ENCODE results near the gene DCDC1.

DCDC1 gene, protein sequence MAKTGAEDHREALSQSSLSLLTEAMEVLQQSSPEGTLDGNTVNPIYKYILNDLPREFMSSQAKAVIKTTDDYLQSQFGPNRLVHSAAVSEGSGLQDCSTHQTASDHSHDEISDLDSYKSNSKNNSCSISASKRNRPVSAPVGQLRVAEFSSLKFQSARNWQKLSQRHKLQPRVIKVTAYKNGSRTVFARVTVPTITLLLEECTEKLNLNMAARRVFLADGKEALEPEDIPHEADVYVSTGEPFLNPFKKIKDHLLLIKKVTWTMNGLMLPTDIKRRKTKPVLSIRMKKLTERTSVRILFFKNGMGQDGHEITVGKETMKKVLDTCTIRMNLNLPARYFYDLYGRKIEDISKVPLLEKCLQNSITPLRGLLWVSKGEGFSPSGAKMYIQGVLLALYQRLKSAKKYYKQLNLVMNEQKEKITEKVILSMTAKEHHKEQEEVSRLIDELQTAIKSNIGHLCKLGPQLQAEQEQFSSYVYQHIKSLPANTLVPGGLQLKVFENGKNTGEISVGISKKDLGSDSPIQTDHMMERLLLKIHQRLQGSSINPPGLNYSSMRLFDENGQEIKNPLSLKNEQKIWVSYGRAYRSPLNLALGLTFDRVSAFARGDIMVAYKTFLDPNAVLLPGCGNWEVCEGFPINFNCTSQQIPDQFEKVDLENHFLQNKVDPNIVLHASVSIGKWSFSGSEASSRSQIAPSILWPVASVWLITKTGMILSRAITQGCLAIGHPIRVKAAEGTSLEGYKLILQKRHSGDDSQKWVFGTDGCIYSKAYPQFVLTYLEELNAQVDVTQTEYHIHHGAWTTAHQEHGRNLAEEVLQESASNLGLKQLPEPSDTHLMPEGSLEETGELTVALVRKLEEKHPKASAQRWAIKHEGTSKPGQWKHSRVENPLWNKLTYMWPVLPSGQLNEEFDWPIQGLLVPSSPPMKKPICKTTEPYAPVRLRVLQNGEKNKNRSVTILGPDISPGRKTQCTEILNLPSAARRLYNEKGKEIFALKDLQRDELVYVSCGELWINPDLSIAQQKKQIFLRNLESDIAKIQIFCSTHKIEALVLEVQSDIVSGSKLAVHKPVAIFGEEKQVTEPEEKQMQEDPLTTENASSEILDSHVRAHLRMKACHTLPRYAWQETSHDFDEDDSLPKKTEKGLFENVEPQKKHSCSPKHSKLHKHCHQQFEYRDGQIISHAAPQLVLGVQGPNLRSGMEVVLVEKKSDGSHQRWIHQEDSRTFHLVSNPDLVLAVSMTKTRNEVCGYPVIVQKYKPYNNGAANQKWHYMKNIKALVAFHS (N-terminal part only)

DNA sequence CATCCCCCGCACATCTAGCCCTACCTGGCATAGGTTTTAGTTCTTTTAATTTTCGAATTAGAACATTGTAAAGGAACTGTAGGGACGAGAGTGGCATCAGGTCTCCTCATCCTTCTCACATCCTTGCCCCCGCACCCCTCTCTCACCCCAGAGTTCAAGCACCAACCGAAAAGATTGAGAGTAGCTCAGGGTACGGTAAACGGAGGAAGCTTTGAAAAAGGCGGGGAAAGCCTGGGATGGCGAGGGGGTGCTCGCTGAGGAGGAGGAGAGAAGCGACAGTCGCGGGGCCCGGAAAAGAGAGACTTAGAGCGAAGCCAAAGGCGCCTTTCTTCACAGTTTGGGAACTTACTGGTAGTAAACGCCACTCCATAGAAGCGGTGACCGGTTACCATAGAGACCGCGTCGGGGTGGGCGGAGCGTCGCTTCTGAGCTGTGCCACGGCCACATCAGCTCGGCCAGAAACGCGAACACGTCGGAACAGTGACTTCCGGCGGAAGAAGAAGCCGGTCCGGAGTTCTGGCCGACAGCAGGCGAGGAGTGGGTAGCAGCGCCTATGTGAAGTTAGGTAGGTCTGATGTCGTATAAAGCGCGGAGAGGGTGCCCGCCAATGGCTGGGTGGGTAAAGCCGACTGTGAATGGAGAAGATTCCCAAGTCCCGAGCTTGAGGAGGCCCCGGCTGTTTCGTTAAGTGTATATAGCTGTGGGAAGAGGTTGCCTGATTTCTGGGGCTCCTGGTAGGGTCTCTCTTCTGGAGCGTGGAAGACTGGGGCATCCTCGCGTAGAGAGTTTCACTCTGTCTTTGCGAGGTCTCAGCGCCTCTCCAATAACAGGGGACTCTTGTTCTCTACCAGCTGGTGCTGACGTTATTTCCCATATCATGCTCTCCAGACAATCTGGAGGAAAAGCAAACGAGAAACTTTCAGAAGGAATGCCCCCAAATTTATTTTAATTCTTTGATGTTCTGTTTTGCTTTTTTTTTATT is at the start of gene DCDC1, which contains the start of gene DNAJC24:
Gene DCDC1 (minus strand): TSS at position 392 of the 982 bp plus-strand sequence. CDS start 41,459 bp downstream, outside the sequence.
Gene DNAJC24 (plus strand): TSS at position 513 of the 982 bp plus-strand sequence. CDS start 889 bp downstream, outside the sequence.
- peak; percentile 95 for DNase-seq

GRCh38 chr11:31419138-31419537 is 49.6 kb upstream of the DCDC1 start:
- DNase-seq, result no peak

DNA sequence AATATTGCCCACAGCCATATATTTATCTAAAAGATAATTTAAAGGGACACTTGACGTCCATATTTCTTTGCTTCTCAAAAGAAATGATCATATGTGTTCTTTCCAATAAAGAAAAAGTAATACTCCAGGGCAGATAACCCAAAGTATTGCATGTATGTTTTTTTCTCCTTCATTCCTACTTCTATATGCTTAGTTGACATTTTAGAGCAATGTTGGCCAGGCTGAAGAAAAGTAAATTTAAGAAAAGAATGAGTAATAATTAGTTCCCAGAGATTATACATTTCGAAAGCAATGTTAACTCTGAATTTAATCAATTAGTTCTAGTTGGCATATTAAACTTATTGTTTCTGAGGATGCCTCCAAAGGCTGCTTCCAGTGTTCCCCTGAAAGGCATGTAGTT is 48.3 kb upstream of the DCDC1 start:
- no peak for DNase-seq

GRCh38 chr11:31417357-31417756 is 47.8 kb upstream of the DCDC1 start:
- no peak for DNase-seq

DNA sequence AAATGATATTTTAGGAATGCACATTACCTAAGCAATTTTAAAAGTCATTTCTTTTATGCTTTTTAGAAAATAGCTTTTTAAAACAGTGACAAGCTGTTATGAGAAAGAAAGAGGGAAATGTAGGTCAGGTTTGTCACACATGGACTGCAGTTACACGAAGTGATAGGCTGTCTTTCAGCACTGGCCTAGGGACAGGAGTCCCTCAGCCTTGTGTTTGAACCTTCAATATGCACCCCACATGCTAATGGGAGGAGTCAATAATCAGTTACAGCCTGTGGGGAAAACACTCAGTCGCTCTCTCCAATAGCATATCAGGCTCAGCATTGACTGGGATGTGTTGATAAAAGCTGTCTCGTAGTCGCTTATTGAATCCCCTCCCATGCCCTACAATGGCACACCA is 45.9 kb upstream of the DCDC1 start:
- no peak for DNase-seq

GRCh38 chr11:31414338-31414737 is 44.8 kb upstream of the DCDC1 start:
- no peak for DNase-seq

GRCh38 chr11:31412946-31413345 is 43.4 kb upstream of the DCDC1 start:
- no peak for DNase-seq

- DNase-seq, result no peak
Observed at GRCh38 chr11:31408201-31408600, 38.7 kb upstream of the DCDC1 start.

- DNase-seq, result no peak
Observed at GRCh38 chr11:31404614-31405013, 35.1 kb upstream of the DCDC1 start.

- DNase-seq, result no peak
Observed at GRCh38 chr11:31397239-31397834, 27.8 kb upstream of the DCDC1 start.

DNA sequence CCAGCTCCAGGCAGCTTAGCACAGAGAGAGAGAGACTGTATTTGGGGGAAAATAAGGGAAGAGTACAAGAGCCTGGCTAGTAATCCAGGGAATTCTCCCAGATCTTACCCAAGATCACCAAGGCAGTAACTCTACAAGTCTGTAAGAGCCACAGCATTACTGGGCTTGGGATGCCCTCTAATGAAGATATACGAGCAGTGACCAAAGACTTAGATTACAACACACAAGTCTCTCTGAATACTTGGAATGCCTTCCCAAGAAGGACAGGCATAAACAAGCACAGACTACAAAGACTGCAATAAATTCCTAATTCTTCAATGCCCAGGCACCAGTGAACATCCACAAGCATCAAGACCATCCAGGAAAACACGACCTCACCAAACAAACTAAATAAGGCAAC is 17.8 kb upstream of the DCDC1 start:
- no peak for DNase-seq

DNA sequence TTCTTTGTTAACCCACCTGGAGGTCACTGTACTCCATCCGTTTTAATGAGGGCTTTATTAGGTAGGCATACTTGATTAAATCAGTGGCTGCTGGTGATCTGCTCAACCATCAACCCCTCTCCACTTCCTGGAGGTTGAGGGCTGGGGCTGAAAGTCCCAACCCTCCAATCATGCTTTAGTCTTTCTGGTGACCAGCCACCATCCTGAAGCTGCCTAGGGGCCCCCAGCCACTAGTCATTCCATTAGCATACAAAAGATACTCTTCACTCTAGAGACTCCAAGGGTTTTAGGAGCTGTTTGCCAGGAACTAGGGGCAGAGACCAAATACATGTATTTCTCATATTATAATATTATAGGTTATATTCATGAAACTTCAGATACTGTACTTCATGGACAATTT is 13.6 kb upstream of the DCDC1 start:
- DNase-seq, result no peak

DNA sequence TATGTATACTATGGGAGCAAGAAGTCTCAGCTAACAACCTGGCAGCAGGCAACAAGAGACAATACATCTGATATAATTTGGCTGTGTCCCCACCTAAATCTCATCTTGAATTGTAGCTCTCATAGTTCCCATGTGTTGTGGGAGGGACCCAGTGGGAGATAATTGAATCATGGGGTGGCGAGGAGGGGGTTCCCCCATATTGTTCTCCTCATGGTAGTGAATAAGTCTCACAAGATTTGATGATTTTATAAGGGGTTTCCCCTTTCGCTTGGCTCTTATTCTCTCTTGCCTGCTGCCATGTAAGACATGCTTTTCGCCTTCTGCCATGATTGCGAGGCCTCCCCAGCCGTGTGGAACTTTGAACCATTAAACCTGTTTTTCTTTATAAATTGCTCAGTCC is 6.3 kb upstream of the DCDC1 start:
- peak; percentile 15 for DNase-seq

DNA sequence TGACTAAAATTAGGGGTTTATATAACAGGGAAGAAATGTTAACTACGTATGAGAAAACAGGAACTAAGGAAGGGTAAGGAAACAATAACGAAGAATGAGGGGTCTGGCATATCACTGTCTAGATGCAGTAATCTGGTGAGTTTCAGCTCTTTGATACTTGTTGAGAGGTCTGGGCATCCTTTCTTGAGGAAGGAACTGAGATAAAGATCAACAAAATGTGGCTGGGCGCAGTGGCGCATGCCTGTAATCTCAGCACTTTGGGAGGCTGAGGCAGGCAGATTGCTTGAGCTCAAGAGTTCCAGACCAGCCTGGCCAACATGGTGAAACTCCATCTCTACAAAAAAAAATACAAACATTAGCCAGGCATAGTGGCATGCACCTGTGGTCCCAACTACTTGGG is 2.7 kb downstream of the DCDC1 start:
- DNase-seq, result no peak

- no peak for DNase-seq
Observed at GRCh38 chr11:31361743-31362142, 7.8 kb downstream of the DCDC1 start.

DNA sequence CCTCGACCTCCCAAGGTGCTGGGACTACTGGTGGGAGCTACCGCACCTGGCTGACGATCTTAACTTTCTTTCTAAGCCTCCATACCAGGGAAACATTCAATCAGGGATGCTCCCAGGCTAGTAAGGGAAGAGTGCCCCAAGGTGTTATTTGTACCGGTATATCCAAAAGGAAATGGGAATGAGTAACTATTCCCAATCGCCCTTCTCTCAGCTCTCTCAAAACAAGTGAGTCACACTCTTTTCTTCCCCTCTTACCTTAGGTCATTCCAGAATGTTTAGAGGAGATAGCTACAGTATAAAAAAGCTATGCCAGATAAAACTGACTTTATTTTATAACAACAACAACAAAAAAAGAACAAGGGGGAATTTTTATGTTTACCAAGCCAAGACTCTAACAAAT is 13.7 kb downstream of the DCDC1 start:
- no peak for DNase-seq

DNA sequence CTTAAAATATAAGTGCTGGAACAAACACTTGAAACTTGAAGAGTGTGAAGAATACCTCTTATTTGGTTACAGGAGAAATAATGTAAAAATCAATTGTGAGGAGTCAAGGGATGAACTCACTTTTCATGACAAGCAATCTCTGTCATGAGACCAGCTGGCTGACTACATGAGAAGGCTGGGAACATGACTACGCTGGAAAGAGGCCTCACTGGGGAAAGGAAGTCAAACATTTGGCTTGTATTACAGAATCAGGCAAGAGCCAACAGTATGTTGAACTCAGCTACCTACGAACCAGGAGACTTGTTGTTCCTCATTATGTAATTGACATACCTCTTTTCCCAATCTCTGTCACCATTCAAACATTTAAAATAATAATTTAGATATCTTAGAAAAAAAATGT is 14.4 kb downstream of the DCDC1 start:
- DNase-seq, result no peak

DNA sequence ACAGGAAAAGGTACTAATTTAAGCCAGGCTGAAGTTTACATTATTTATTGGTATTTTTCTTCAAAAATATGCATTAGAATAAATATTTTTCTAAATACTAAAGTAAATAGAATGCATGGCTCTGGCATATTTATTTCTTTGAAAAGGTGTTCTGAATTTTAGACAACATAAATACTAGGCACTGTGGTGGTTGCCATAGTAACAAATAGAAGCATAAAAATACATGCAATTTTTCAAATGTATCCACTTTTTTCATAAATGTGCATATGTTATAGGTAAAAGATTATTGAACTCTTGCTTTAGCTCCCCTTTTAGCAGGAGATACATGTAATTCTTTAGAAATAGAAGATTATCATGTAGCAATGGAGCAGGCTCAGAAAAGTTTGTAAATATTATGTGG is 18.4 kb downstream of the DCDC1 start:
- DNase-seq, result no peak

DNA sequence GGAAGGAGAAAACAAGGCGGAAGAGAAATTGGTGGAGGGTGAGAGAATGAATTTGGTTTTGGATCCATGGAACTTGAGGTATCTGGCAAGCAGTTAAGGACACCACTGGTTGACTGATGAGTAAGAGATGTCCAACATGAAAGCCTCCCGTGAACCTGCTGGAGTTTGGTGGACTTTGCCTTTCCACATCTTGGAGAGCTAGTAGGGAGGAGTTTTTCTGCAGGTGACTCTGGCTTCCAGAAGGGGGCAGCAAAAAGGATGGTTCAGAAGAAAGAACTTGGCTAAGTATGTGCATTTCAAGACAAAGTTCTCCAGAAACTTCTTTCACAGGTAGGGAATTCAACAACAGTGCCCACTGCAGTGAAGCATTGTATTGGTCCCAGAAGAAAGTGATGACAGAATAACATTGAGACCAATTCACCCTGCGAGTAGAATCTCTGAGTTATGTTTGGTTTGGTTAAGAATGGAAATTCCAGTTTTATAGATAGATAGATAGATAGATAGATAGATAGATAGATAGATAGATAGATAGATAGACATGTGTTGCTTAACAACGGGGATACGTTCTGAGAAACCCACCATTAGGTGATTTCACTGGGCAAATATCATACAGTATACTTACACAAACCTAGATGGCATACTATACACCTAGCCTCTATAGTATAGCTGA is 28.5 kb downstream of the DCDC1 start:
- peak; percentile 2 for DNase-seq

DNA sequence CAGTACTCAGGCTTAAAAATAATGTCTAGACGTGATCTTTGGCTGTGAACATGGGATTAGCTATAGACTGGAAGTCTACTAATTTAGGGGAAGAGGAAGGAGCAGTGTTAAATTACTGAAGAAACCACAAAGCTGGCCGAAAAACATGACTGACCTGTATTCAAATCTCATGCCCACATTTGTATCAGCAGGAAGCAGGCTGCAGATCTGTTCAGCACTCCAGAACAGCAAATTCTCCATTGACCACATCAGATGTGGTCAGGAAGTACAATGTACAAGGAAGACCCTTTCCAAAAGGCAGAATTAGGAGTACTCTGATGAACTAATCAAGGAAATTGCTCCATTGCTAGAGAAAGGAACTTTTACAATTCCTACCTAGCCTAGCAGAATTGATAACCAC is 31.7 kb downstream of the DCDC1 start:
- no peak for DNase-seq

DNA sequence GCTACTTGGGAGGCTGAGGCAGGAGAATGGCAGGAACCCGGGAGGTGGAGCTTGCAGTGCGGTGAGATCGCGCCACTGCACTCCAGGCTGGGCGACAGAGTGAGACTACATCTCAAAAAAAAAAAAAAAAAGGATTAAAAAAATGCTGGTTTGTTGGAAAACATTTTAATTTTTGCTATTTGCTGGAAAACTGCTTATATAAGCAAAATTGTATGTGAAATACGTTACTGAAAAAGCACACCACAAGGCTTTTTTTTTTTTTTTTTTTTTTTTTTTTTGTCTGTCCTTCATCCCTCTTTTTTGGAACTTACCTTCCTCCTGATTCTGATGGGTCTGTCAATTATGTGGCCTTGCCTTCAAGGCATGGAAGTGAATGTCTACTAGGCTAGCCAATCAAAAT is 40.8 kb downstream of the DCDC1 start:
- DNase-seq, result no peak
